HCT116 (cell line): ENCODE data around the gene AZGP1.

Source experiments
- CTCF ChIP-seq, 3 experiments: fragments of 200-600 bp in 1 of 3; sonication (generic) in 1 of 3; IDR thresholded peaks in 2 of 3; conservative IDR thresholded peaks in 1 of 3; 2 replicates each; pipeline ENCODE4 v1.5.1; 2012 to 2017; ENCODE audit warnings: low read depth in 2 of 3, low read length in 2 of 3, antibody characterized with exemption in 1 of 3, borderline replicate concordance in 1 of 3, control low read depth in 1 of 3, mild to moderate bottlenecking in 1 of 3, mixed read lengths in 1 of 3, mixed run types in 1 of 3, moderate library complexity in 1 of 3; ENCODE audit not compliant: insufficient read depth in 1 of 3
- EZH2 ChIP-seq: fragments of 200-600 bp; sonication (generic); IDR thresholded peaks from 2 replicates; pipeline ENCODE4 v1.6.1; 2017; ENCODE audit warnings: antibody characterized with exemption, mixed run types
- POLR2A ChIP-seq: IDR thresholded peaks from 2 replicates; pipeline ENCODE4 v1.7.0; 2011; ENCODE audit warnings: borderline replicate concordance; ENCODE audit not compliant: insufficient read depth, insufficient read length; ENCODE audit errors: extremely low read depth
- POLR2AphosphoS5 ChIP-seq: IDR thresholded peaks from 2 replicates; pipeline ENCODE4 v1.6.1; 2011; ENCODE audit warnings: mild to moderate bottlenecking, low read depth, low read length, moderate library complexity
- RAD21 ChIP-seq: IDR thresholded peaks from 2 replicates; pipeline ENCODE4 v1.6.1; 2012; ENCODE audit warnings: low read depth, mild to moderate bottlenecking
- TCF7L2 ChIP-seq: IDR thresholded peaks from 2 replicates; pipeline ENCODE4 v1.7.0; 2011; ENCODE audit warnings: borderline replicate concordance, inconsistent platforms; ENCODE audit not compliant: insufficient read depth, insufficient read length; ENCODE audit errors: extremely low read depth
- ZNF274 ChIP-seq: fragments of 200-500 bp; sonication (Bioruptor generic); IDR thresholded peaks from 2 replicates; pipeline ENCODE4 v1.6.1; 2014; ENCODE audit warnings: mild to moderate bottlenecking, low read depth, low read length, inconsistent platforms
- TF ChIP-seq, protein P1 (sequence below): IDR thresholded peaks from 2 replicates; pipeline ENCODE4 v1.6.1; 2012; ENCODE audit warnings: low read depth
- TF ChIP-seq, protein P2 (sequence below): IDR thresholded peaks from 2 replicates; pipeline ENCODE4 v1.6.1; 2011; ENCODE audit warnings: mild to moderate bottlenecking, low read length, moderate library complexity; ENCODE audit not compliant: insufficient replicate concordance; ENCODE audit errors: extremely low read depth

DNA sequence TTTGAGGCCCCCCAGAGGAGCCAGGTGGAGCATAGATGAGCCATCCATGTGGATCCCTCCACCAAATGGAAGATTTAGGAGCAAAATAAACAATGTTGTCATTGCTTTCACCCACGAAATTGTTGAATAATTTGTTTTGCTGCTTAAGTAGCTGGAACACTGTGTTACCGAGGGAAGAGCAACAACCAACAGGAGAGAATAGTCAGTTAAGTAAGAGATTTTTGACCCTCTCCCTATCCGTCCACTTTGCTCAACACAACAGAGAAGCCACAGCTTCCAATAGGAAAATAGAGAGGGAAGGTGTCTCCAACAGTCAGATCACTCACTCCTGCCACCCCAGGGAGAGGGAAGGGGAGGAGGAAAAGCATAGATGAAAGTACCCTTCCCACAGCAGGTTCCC, 35.7 kb upstream of the AZGP1 start:
- no peak for TF ChIP-seq CTCF (IDR thresholded peaks at IDR 0.05 in 2 of 3, conservative IDR thresholded peaks at IDR 0.05 in 1 of 3; ENCODE audit: borderline replicate concordance in 1 of 3, insufficient read depth in 1 of 3, low read depth in 2 of 3, low read length in 2 of 3)
- TF ChIP-seq TCF7L2: no peak
- TF ChIP-seq ZNF274: no peak
- TF ChIP-seq POLR2AphosphoS5: no peak
- TF ChIP-seq, protein P1, sequence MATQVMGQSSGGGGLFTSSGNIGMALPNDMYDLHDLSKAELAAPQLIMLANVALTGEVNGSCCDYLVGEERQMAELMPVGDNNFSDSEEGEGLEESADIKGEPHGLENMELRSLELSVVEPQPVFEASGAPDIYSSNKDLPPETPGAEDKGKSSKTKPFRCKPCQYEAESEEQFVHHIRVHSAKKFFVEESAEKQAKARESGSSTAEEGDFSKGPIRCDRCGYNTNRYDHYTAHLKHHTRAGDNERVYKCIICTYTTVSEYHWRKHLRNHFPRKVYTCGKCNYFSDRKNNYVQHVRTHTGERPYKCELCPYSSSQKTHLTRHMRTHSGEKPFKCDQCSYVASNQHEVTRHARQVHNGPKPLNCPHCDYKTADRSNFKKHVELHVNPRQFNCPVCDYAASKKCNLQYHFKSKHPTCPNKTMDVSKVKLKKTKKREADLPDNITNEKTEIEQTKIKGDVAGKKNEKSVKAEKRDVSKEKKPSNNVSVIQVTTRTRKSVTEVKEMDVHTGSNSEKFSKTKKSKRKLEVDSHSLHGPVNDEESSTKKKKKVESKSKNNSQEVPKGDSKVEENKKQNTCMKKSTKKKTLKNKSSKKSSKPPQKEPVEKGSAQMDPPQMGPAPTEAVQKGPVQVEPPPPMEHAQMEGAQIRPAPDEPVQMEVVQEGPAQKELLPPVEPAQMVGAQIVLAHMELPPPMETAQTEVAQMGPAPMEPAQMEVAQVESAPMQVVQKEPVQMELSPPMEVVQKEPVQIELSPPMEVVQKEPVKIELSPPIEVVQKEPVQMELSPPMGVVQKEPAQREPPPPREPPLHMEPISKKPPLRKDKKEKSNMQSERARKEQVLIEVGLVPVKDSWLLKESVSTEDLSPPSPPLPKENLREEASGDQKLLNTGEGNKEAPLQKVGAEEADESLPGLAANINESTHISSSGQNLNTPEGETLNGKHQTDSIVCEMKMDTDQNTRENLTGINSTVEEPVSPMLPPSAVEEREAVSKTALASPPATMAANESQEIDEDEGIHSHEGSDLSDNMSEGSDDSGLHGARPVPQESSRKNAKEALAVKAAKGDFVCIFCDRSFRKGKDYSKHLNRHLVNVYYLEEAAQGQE: no peak
- TF ChIP-seq EZH2: no peak
- TF ChIP-seq POLR2A: no peak
- TF ChIP-seq, protein P2, sequence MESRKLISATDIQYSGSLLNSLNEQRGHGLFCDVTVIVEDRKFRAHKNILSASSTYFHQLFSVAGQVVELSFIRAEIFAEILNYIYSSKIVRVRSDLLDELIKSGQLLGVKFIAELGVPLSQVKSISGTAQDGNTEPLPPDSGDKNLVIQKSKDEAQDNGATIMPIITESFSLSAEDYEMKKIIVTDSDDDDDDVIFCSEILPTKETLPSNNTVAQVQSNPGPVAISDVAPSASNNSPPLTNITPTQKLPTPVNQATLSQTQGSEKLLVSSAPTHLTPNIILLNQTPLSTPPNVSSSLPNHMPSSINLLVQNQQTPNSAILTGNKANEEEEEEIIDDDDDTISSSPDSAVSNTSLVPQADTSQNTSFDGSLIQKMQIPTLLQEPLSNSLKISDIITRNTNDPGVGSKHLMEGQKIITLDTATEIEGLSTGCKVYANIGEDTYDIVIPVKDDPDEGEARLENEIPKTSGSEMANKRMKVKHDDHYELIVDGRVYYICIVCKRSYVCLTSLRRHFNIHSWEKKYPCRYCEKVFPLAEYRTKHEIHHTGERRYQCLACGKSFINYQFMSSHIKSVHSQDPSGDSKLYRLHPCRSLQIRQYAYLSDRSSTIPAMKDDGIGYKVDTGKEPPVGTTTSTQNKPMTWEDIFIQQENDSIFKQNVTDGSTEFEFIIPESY: no peak
- TF ChIP-seq RAD21: no peak
